Erythroblast (primary cell): ENCODE data around the gene RASGRP3.

Source experiments
- GATA1 ChIP-seq: IDR thresholded peaks from 2 replicates; pipeline ENCODE4 v1.6.1; 2011; ENCODE audit warnings: low read depth, mild to moderate bottlenecking, control low read depth, low read length, moderate library complexity
- POLR2A ChIP-seq: IDR thresholded peaks from 2 replicates; pipeline ENCODE4 v1.6.1; 2011; ENCODE audit warnings: mild to moderate bottlenecking, low read length

DNA sequence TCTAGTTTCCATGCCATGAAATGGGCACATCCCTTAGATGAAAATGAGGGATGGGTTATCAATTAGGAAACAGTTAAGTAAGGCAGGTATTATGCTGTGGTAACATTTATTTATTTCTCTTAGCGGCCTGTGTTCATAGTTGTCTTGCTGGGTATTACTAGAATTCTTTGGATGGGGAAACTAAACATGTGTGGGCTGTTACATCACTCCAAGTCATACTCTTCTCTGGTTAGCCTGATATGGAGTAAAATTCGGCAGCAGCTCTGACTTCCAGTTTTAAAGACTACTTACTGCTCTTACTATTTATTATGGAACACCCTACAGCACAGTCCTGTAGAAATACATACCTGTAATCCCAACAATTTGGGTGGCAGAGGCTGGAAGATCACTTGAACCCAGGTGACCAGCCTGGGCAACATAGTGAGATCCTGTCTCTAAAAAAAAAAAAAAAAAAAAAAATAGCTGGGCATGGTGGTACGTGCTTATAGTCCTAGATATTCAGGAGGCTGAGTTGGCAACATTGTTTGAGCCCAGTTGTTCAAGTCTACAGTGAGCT is 33.1 kb upstream of the RASGRP3 start:
- TF ChIP-seq POLR2A (no peak), GATA1 (no peak)
